GM21526 (cell line): ENCODE data around the gene NOSIP.
A peak's percentile ranks its signal among the peaks of the same experiment; 100 is the strongest.

Experiments
- ATAC-seq: cut with Tn5 transposase; IDR thresholded peaks from one replicate; pipeline ENCODE4 v1.9.1; 2021; ENCODE audit warnings: moderate library complexity; ENCODE audit not compliant: unreplicated experiment, low FRiP score

The NOSIP gene

GRCh38 chr19:49595819-49596404 is 15.6 kb upstream of the NOSIP start:
- ATAC-seq = no peak

GRCh38 chr19:49594993-49595818 is 14.8 kb upstream of the NOSIP start:
- no peak for ATAC-seq

- no peak for ATAC-seq
These were observed 14.0 kb upstream of the NOSIP start for GRCh38 chr19:49594157-49594992.

GRCh38 chr19:49593233-49594113 is 13.1 kb upstream of the NOSIP start:
- peak; percentile 47 for ATAC-seq

GRCh38 chr19:49592486-49593232 is 12.3 kb upstream of the NOSIP start:
- ATAC-seq = no peak

- ATAC-seq = no peak
These were observed 11.6 kb upstream of the NOSIP start for GRCh38 chr19:49591731-49592485.

- no peak for ATAC-seq
These were observed 10.8 kb upstream of the NOSIP start, which contains the start of gene PRR12 for GRCh38 chr19:49590971-49591730. PRR12 (plus strand) TSS chr19:49591182; CDS start chr19:49591655, 473 bp downstream.

- peak; percentile 44 for ATAC-seq
These were observed 10.0 kb upstream of the NOSIP start for GRCh38 chr19:49590071-49590970.

GRCh38 chr19:49589502-49589905 is 9.1 kb upstream of the NOSIP start:
- no peak for ATAC-seq

GRCh38 chr19:49588365-49589122 is 8.2 kb upstream of the NOSIP start:
- no peak for ATAC-seq

GRCh38 chr19:49587227-49587626 is 6.9 kb upstream of the NOSIP start:
- ATAC-seq = no peak

GRCh38 chr19:49585023-49585422 is 4.7 kb upstream of the NOSIP start:
- no peak for ATAC-seq

GRCh38 chr19:49583239-49583638 is 2.9 kb upstream of the NOSIP start:
- ATAC-seq = no peak

- no peak for ATAC-seq
These were observed 702 bp upstream of the NOSIP start, which contains the start of gene PRRG2 for GRCh38 chr19:49581007-49581508. PRRG2 (plus strand) TSS chr19:49581316; CDS start chr19:49583220, 1,904 bp downstream.

GRCh38 chr19:49579947-49580263 is 451 bp downstream of the NOSIP start:
- peak; percentile 7 for ATAC-seq

GRCh38 chr19:49579193-49579592 is 1.2 kb downstream of the NOSIP start:
- no peak for ATAC-seq
